GM21723 (cell line): ENCODE results near the gene SP6.
A peak's percentile ranks its signal among the peaks of the same experiment; 100 is the strongest.

Experiments
- ATAC-seq: cut with Tn5 transposase; IDR thresholded peaks from one replicate; pipeline ENCODE4 v1.9.1; 2021; ENCODE audit warnings: mild to moderate bottlenecking, moderate library complexity; ENCODE audit not compliant: unreplicated experiment

SP6 gene

GRCh38 chr17:47838636-47839035 is 12.3 kb downstream of the SP6 start:
- no peak for ATAC-seq

- ATAC-seq = no peak
Measured at GRCh38 chr17:47837401-47838039, 13.4 kb downstream of the SP6 start.

GRCh38 chr17:47836601-47837000 is 14.4 kb downstream of the SP6 start:
- no peak for ATAC-seq

- ATAC-seq = no peak
Measured at GRCh38 chr17:47834756-47835155, 16.2 kb downstream of the SP6 start.

GRCh38 chr17:47831934-47832327 is 19.0 kb downstream of the SP6 start:
- ATAC-seq = no peak

GRCh38 chr17:47831003-47831933 is 19.7 kb downstream of the SP6 start, which contains the start of the genes LRRC46 and MRPL10:
TSS of gene LRRC46 (plus strand) at chr17:47831670. CDS start at chr17:47831990, 320 bp downstream.
TSS of gene MRPL10 (minus strand) at chr17:47831541. CDS start at chr17:47831511, 30 bp downstream.
- peak; percentile 79 for ATAC-seq

- no peak for ATAC-seq
Measured at GRCh38 chr17:47830396-47831002, 20.5 kb downstream of the SP6 start.

GRCh38 chr17:47829870-47830269 is 21.1 kb downstream of the SP6 start:
- no peak for ATAC-seq

GRCh38 chr17:47823519-47823918 is 27.4 kb downstream of the SP6 start:
- no peak for ATAC-seq

GRCh38 chr17:47822785-47823184 is 28.2 kb downstream of the SP6 start:
- ATAC-seq = no peak

- ATAC-seq = peak; percentile 82
Measured at GRCh38 chr17:47821424-47822391, 29.3 kb downstream of the SP6 start, which contains the start of gene OSBPL7. TSS of gene OSBPL7 (minus strand) at chr17:47821794. CDS start at chr17:47820278, 1,516 bp downstream.

- ATAC-seq = no peak
Measured at GRCh38 chr17:47821031-47821423, 29.9 kb downstream of the SP6 start.

GRCh38 chr17:47820033-47820789 is 30.8 kb downstream of the SP6 start:
- ATAC-seq = no peak

- no peak for ATAC-seq
Measured at GRCh38 chr17:47819475-47819874, 31.5 kb downstream of the SP6 start.

- ATAC-seq = no peak
Measured at GRCh38 chr17:47818002-47818695, 32.8 kb downstream of the SP6 start.

GRCh38 chr17:47816947-47817346 is 34.0 kb downstream of the SP6 start:
- ATAC-seq = no peak

GRCh38 chr17:47816111-47816735 is 34.7 kb downstream of the SP6 start:
- no peak for ATAC-seq

GRCh38 chr17:47815106-47815918 is 35.7 kb downstream of the SP6 start:
- ATAC-seq = no peak
